Right lobe of liver (tissue), 4 donors: ENCODE data around the gene ARFGEF3.

Experiments
- POLR2A ChIP-seq: fragments of 450-650 bp; IDR thresholded peaks from one replicate; pipeline ENCODE4 v1.6.1; 2017; ENCODE audit warnings: antibody characterized with exemption, mild to moderate bottlenecking
- TF ChIP-seq, protein P1 (sequence below), 4 donors: fragments of 200-600 bp in 3 of 4; fragments of 450-650 bp in 1 of 4; IDR thresholded peaks; one replicate each; pipeline versions ENCODE4 v1.5.1 to v1.8.0; 2016 to 2022; ENCODE audit warnings: antibody characterized with exemption in 4 of 4, mild to moderate bottlenecking in 2 of 4
- donor health status: DM: no; HTN: no; CAD: no.
- donor health status: DM: no; HTN: no; CAD: no.
- donor health status: DM: no; HTN: yes; CAD: no.

DNA sequence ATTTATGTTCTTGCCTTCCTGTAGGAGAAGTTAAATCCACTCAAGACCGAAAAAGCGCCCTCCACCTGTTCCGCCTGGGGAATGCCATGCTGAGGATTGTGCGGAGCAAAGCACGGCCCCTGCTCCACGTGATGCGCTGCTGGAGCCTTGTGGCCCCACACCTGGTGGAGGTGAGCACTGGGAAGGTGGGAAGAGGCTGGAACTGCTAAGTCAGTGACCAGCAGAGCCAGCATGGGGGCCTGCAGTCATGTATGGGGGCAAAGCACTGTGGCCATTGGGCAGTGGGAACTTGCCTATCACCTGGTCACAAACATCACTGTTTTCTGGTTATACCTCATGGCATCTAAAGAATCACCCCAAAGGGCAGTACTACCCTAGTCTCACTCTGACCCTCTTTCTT, 135.0 kb downstream of the ARFGEF3 start:
- TF ChIP-seq, protein P1, sequence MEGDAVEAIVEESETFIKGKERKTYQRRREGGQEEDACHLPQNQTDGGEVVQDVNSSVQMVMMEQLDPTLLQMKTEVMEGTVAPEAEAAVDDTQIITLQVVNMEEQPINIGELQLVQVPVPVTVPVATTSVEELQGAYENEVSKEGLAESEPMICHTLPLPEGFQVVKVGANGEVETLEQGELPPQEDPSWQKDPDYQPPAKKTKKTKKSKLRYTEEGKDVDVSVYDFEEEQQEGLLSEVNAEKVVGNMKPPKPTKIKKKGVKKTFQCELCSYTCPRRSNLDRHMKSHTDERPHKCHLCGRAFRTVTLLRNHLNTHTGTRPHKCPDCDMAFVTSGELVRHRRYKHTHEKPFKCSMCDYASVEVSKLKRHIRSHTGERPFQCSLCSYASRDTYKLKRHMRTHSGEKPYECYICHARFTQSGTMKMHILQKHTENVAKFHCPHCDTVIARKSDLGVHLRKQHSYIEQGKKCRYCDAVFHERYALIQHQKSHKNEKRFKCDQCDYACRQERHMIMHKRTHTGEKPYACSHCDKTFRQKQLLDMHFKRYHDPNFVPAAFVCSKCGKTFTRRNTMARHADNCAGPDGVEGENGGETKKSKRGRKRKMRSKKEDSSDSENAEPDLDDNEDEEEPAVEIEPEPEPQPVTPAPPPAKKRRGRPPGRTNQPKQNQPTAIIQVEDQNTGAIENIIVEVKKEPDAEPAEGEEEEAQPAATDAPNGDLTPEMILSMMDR (IDR thresholded peaks at IDR 0.05): no peak
- TF ChIP-seq POLR2A: no peak
